Measurements from ENCODE around the gene PACRG. TPM values are rescaled to one million over a fixed set of nuclear protein-coding genes. Genes with fewer than 3 reads are reported as not detected.
A peak's percentile ranks its signal among the peaks of the same experiment; 100 is the strongest.

Gene PACRG
- total RNA-seq, 6 donors from 2014 or later: 0.52 to 15.3 (median 3.1) TPM

GRCh38 chr6:162700966-162701365 lies 26.8 kb upstream of the PACRG start:
- Histone ChIP-seq H3K4me1 (peaks cover 0 to 4% (median 0%) of the 10 kb centered on the region in 4 donors), H3K27ac (no peak overlapping the region), H3K36me3 (no peaks in the 10 kb centered on the region), H3K9me3 (no peaks in the 10 kb centered on the region), H3K27me3 (no peaks in the 10 kb centered on the region), H3K4me3 (no peak overlapping the region)
- 78 to 82% methylated on average over 3 of the region's 3 CpGs for WGBS, 2 donors
- no peak for ATAC-seq (ENCODE audit: low FRiP score in 2 of 2)
- no peak for DNase-seq
- TF ChIP-seq CTCF (IDR thresholded peaks at IDR 0.05) (no peak), POLR2AphosphoS5 (IDR thresholded peaks at IDR 0.05) (no peak), POLR2A (IDR thresholded peaks at IDR 0.05) (no peak), EP300 (IDR thresholded peaks at IDR 0.05) (no peak)

DNA sequence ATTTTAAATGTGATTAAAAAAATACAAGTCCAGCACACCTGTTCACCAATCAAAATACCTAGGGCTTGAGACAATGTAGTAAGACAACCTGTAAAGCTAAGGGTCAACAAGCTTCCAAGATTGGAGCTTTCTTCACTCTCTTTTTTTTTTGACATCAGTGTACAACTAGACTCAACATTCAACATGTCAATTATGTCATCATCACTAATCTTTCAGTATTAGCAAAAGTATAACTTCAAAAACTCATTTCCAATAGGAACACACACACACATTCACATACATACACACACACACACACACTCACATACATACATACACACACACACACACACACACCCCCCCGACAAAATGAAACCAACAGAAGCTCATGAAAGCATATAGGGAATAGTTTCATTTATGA lies 26.2 kb upstream of the PACRG start:
- no peak for TF ChIP-seq EP300 (IDR thresholded peaks at IDR 0.05)
- TF ChIP-seq CTCF (IDR thresholded peaks at IDR 0.05): no peak
- TF ChIP-seq POLR2AphosphoS5 (IDR thresholded peaks at IDR 0.05): no peak
- TF ChIP-seq POLR2A (IDR thresholded peaks at IDR 0.05): no peak
- DNase-seq: no peak

GRCh38 chr6:162702446-162702845 lies 25.3 kb upstream of the PACRG start:
- WGBS, 2 donors: 46 to 57% methylated on average over 2 of the region's 2 CpGs
- Histone ChIP-seq H3K4me1 (peaks cover 0 to 4% (median 0%) of the 10 kb centered on the region in 4 donors), H3K27ac (no peak overlapping the region), H3K4me3 (no peak overlapping the region), H3K27me3 (no peaks in the 10 kb centered on the region), H3K9me3 (no peaks in the 10 kb centered on the region), H3K36me3 (no peaks in the 10 kb centered on the region)
- DNase-seq: no peak
- TF ChIP-seq POLR2A (IDR thresholded peaks at IDR 0.05): no peak
- TF ChIP-seq EP300 (IDR thresholded peaks at IDR 0.05): no peak
- TF ChIP-seq POLR2AphosphoS5 (IDR thresholded peaks at IDR 0.05): no peak
- TF ChIP-seq CTCF (IDR thresholded peaks at IDR 0.05): no peak
- no peak for ATAC-seq (ENCODE audit: low FRiP score in 2 of 2)

More for the DNA sequence above, 26.2 kb upstream of the PACRG start:
- peaks cover 0 to 4% (median 0%) of the 10 kb centered on the region in 4 donors for H3K4me1 ChIP-seq
- 73 to 83% methylated on average over 1 of the region's 1 CpG for WGBS, 2 donors
- H3K27me3 ChIP-seq: no peaks in the 10 kb centered on the region
- H3K4me3 ChIP-seq: no peak overlapping the region
- H3K9me3 ChIP-seq: no peaks in the 10 kb centered on the region
- no peak for ATAC-seq (ENCODE audit: low FRiP score in 2 of 2)
- H3K36me3 ChIP-seq: no peaks in the 10 kb centered on the region
- H3K27ac ChIP-seq: no peak overlapping the region

DNA sequence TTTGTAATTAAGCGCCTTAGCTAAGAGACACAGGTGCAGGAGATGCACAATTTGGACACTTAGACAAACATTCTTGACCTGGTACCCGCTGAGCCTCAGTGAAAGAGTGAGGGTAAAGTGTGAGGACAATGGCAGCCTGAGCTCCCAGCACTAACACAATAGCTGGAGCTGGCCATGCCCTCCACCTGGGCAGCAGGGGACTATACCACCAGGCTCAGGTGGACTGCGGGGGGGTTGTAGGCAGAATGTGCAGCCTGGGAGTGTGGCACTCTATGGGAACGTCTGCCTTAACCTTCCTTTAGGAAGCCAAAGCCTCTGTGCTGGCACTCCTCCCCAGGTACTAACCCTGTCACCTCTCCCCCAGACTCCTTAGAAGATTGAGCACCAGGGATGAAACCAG lies 23.8 kb upstream of the PACRG start:
- H3K27me3 ChIP-seq: no peaks in the 10 kb centered on the region
- no peaks in the 10 kb centered on the region for H3K9me3 ChIP-seq
- H3K36me3 ChIP-seq: no peaks in the 10 kb centered on the region
- 91 to 97% methylated on average over 2 to 4 of the region's 4 CpGs for WGBS, 2 donors
- ATAC-seq (ENCODE audit: low FRiP score in 2 of 2): peak in 1 of 2 donors; percentile 61
- peaks cover 0 to 4% (median 0%) of the 10 kb centered on the region in 4 donors for H3K4me1 ChIP-seq
- no peak overlapping the region for H3K4me3 ChIP-seq
- no peak for TF ChIP-seq CTCF (IDR thresholded peaks at IDR 0.05)
- TF ChIP-seq POLR2A (IDR thresholded peaks at IDR 0.05): no peak
- TF ChIP-seq POLR2AphosphoS5 (IDR thresholded peaks at IDR 0.05): no peak
- TF ChIP-seq EP300 (IDR thresholded peaks at IDR 0.05): no peak
- H3K27ac ChIP-seq: no peak overlapping the region
- no peak for DNase-seq

DNA sequence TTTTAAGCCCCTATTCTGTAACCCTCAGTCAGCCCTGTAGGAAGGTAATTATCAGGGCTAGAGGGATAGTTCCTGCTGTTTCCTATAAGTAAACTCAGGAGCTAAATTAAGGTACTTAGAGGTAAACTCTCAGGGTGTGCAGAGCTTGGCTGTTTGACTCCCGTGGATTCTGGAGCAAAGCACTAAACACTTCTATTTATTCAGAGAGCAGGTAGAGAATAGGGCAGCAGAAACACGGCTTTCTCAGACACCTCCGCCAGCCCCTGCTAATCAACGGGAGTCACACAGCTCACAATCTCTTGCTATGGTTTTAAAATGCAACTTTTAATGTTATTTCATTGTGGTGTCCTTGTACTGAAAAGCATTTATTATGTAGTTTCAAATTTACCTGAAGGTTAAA lies 22.0 kb upstream of the PACRG start:
- Histone ChIP-seq H3K4me3 (no peak overlapping the region), H3K36me3 (no peaks in the 10 kb centered on the region), H3K27ac (peak overlapping the region in 1 of 4 donors; percentile 62), H3K27me3 (no peaks in the 10 kb centered on the region), H3K4me1 (peaks cover 0 to 4% (median 0%) of the 10 kb centered on the region in 4 donors), H3K9me3 (no peaks in the 10 kb centered on the region)
- no peak for TF ChIP-seq POLR2AphosphoS5 (IDR thresholded peaks at IDR 0.05)
- TF ChIP-seq POLR2A (IDR thresholded peaks at IDR 0.05): no peak
- no peak for TF ChIP-seq EP300 (IDR thresholded peaks at IDR 0.05)
- TF ChIP-seq CTCF (IDR thresholded peaks at IDR 0.05): no peak
- DNase-seq: no peak
- ATAC-seq (ENCODE audit: low FRiP score in 2 of 2): no peak
- WGBS, 2 donors: 53 to 55% methylated on average over 4 of the region's 4 CpGs

All from upper lobe of left lung (tissue), 6 donors.